ENCODE measurements around the gene ANXA9. TPM values are rescaled to one million over a fixed set of nuclear protein-coding genes. Genes with fewer than 3 reads are reported as not detected.

Gene ANXA9
- total RNA-seq, 1 donor from 2014 or later, result not detected

DNA sequence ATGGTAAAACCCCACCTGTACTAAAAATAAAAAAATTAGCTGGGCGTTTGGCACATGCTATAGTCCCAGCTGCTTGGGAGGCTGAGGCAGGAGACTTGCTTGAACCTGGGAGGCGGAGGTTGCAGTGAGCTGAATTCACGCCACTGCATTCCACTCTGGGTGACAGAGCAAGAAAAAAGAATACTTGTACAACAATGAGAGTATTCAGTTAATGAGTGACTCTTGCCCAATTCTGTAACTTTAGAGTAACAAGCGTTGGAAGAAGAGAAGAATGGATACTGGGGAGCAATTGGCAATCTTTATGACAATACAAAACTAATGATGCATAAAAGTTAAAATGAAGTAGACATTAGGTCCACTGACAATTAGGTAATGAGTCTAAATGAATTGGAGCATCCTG lies 10.5 kb downstream of the ANXA9 start:
- TF ChIP-seq, protein P1, sequence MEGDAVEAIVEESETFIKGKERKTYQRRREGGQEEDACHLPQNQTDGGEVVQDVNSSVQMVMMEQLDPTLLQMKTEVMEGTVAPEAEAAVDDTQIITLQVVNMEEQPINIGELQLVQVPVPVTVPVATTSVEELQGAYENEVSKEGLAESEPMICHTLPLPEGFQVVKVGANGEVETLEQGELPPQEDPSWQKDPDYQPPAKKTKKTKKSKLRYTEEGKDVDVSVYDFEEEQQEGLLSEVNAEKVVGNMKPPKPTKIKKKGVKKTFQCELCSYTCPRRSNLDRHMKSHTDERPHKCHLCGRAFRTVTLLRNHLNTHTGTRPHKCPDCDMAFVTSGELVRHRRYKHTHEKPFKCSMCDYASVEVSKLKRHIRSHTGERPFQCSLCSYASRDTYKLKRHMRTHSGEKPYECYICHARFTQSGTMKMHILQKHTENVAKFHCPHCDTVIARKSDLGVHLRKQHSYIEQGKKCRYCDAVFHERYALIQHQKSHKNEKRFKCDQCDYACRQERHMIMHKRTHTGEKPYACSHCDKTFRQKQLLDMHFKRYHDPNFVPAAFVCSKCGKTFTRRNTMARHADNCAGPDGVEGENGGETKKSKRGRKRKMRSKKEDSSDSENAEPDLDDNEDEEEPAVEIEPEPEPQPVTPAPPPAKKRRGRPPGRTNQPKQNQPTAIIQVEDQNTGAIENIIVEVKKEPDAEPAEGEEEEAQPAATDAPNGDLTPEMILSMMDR (IDR thresholded peaks at IDR 0.05; ENCODE audit: insufficient read depth, low read depth, low read length), result no peak
- no peak for TF ChIP-seq EZH2 (IDR thresholded peaks at IDR 0.05; ENCODE audit: insufficient read depth, low read length)
- Mint-ChIP-seq H3K4me1 (ENCODE audit: low read depth, unreplicated experiment) (peaks cover 7% of the 10 kb centered on the region), H3K27ac (ENCODE audit: unreplicated experiment) (no peak overlapping the region), H3K36me3 (ENCODE audit: low read depth, unreplicated experiment) (peaks cover 8% of the 10 kb centered on the region), H3K27me3 (ENCODE audit: low read depth, unreplicated experiment) (no peaks in the 10 kb centered on the region), H3K4me3 (ENCODE audit: unreplicated experiment) (no peak overlapping the region), H3K9me3 (ENCODE audit: unreplicated experiment) (peaks cover 2% of the 10 kb centered on the region)
- Histone ChIP-seq H4K20me1 (ENCODE audit: insufficient read depth, low read length) (no peaks in the 10 kb centered on the region), H3K27me3 (ENCODE audit: insufficient read depth, low read length) (no peaks in the 10 kb centered on the region), H3K9ac (ENCODE audit: low read length) (no peak overlapping the region), H3K27ac (ENCODE audit: low read depth, low read length) (no peak overlapping the region), H3K36me3 (ENCODE audit: insufficient read depth, low read length) (no peaks in the 10 kb centered on the region), H3K4me2 (ENCODE audit: low read length) (no peak overlapping the region), H3K4me3 (ENCODE audit: insufficient read depth, low read depth, low read length) (no peak overlapping the region), H3K79me2 (ENCODE audit: insufficient read depth, low read length) (no peaks in the 10 kb centered on the region), H3K9me3 (ENCODE audit: insufficient read depth, low read depth, low read length) (no peaks in the 10 kb centered on the region), H2AFZ (ENCODE audit: low read depth, low read length) (no peak overlapping the region), H3K4me1 (ENCODE audit: insufficient read depth, low read length) (no peaks in the 10 kb centered on the region)
- DNase-seq (ENCODE audit: low read depth), result no peak
- FAIRE-seq, result no peak

GRCh38 chr1:150994248-150994647 lies 12.2 kb downstream of the ANXA9 start:
- no peak for FAIRE-seq
- Histone ChIP-seq H3K4me1 (ENCODE audit: insufficient read depth, low read length) (peaks cover 12% of the 10 kb centered on the region), H3K9ac (ENCODE audit: low read length) (no peak overlapping the region), H4K20me1 (ENCODE audit: insufficient read depth, low read length) (no peaks in the 10 kb centered on the region), H3K27me3 (ENCODE audit: insufficient read depth, low read length) (no peaks in the 10 kb centered on the region), H3K27ac (ENCODE audit: low read depth, low read length) (no peak overlapping the region), H3K4me2 (ENCODE audit: low read length) (no peak overlapping the region), H3K9me3 (ENCODE audit: insufficient read depth, low read depth, low read length) (no peaks in the 10 kb centered on the region), H3K79me2 (ENCODE audit: insufficient read depth, low read length) (no peaks in the 10 kb centered on the region), H2AFZ (ENCODE audit: low read depth, low read length) (no peak overlapping the region), H3K36me3 (ENCODE audit: insufficient read depth, low read length) (no peaks in the 10 kb centered on the region), H3K4me3 (ENCODE audit: insufficient read depth, low read depth, low read length) (no peak overlapping the region)
- H3K4me3 Mint-ChIP-seq (ENCODE audit: unreplicated experiment), result no peak overlapping the region
- no peak for DNase-seq (ENCODE audit: low read depth)
- H3K27me3 Mint-ChIP-seq (ENCODE audit: low read depth, unreplicated experiment), result no peaks in the 10 kb centered on the region
- H3K27ac Mint-ChIP-seq (ENCODE audit: unreplicated experiment), result no peak overlapping the region
- H3K4me1 Mint-ChIP-seq (ENCODE audit: low read depth, unreplicated experiment), result peaks cover 14% of the 10 kb centered on the region
- H3K9me3 Mint-ChIP-seq (ENCODE audit: unreplicated experiment), result peaks cover 2% of the 10 kb centered on the region
- H3K36me3 Mint-ChIP-seq (ENCODE audit: low read depth, unreplicated experiment), result peaks cover 8% of the 10 kb centered on the region
- TF ChIP-seq EZH2 (IDR thresholded peaks at IDR 0.05; ENCODE audit: insufficient read depth, low read length), result no peak
- TF ChIP-seq, protein P1 (IDR thresholded peaks at IDR 0.05; ENCODE audit: insufficient read depth, low read depth, low read length), result no peak

DNA sequence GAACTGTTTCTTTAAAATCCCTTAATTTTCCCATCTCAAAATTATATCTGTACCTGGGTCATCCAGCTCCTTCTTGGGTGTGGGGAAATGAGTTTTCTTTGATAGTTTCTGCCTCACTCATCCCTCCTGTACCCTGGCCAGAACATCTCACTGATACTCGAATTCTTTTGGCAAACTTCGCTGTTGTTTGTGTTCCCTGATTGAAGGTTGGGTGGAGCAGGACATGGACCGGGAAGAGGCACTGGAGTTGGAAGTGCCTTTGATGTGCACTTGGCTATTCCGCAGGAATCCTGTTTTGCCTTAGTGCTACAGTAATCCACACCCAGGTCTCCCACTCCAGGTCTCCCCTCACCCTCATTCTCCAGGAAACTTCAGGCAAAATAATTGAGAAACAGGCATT lies 13.4 kb downstream of the ANXA9 start:
- Mint-ChIP-seq H3K27me3 (ENCODE audit: low read depth, unreplicated experiment) (no peaks in the 10 kb centered on the region), H3K9me3 (ENCODE audit: unreplicated experiment) (peaks cover 2% of the 10 kb centered on the region), H3K4me1 (ENCODE audit: low read depth, unreplicated experiment) (peaks cover 22% of the 10 kb centered on the region), H3K36me3 (ENCODE audit: low read depth, unreplicated experiment) (peaks cover 8% of the 10 kb centered on the region), H3K27ac (ENCODE audit: unreplicated experiment) (no peak overlapping the region), H3K4me3 (ENCODE audit: unreplicated experiment) (no peak overlapping the region)
- Histone ChIP-seq H3K27ac (ENCODE audit: low read depth, low read length) (no peak overlapping the region), H3K4me2 (ENCODE audit: low read length) (no peak overlapping the region), H3K27me3 (ENCODE audit: insufficient read depth, low read length) (no peaks in the 10 kb centered on the region), H2AFZ (ENCODE audit: low read depth, low read length) (no peak overlapping the region), H3K79me2 (ENCODE audit: insufficient read depth, low read length) (no peaks in the 10 kb centered on the region), H3K4me1 (ENCODE audit: insufficient read depth, low read length) (peaks cover 24% of the 10 kb centered on the region), H3K36me3 (ENCODE audit: insufficient read depth, low read length) (no peaks in the 10 kb centered on the region), H3K9me3 (ENCODE audit: insufficient read depth, low read depth, low read length) (no peaks in the 10 kb centered on the region), H3K4me3 (ENCODE audit: insufficient read depth, low read depth, low read length) (no peak overlapping the region), H3K9ac (ENCODE audit: low read length) (no peak overlapping the region), H4K20me1 (ENCODE audit: insufficient read depth, low read length) (no peaks in the 10 kb centered on the region)
- FAIRE-seq, result no peak
- DNase-seq (ENCODE audit: low read depth), result no peak
- TF ChIP-seq, protein P1 (IDR thresholded peaks at IDR 0.05; ENCODE audit: insufficient read depth, low read depth, low read length), result no peak
- TF ChIP-seq EZH2 (IDR thresholded peaks at IDR 0.05; ENCODE audit: insufficient read depth, low read length), result no peak

Data from astrocyte (in vitro differentiated cells and primary cell).